ENCODE results near the gene NAALADL2.
"Not testable (repeated sequence)": the region's sequence is repeated elsewhere in the genome, so short reads cannot be mapped to it uniquely, and the experiment has no call there.

NAALADL2 gene

GRCh38 chr3:175443682-175444081, 584.5 kb downstream of the NAALADL2 start:
- no peak overlapping the region for H3K4me3 ChIP-seq (ENCODE audit: low read depth, low read length)
- in situ Hi-C loops (cut with HindIII; ENCODE audit: low sequenced_read_pairs), result no loop called here
- DNase-seq (ENCODE audit: low read depth, low spot score), result no peak
- no peak for TF ChIP-seq CTCF (IDR thresholded peaks at IDR 0.05; ENCODE audit: low read depth, low read length)

- DNase-seq (ENCODE audit: low read depth, low spot score), result no peak
- no peak for TF ChIP-seq CTCF (IDR thresholded peaks at IDR 0.05; ENCODE audit: low read depth, low read length)
- H3K4me3 ChIP-seq (ENCODE audit: low read depth, low read length), result no peak overlapping the region
- in situ Hi-C loops (cut with HindIII; ENCODE audit: low sequenced_read_pairs), result no loop called here
These were observed 586.6 kb downstream of the NAALADL2 start for GRCh38 chr3:175445741-175446140.

- no peak for TF ChIP-seq CTCF (IDR thresholded peaks at IDR 0.05; ENCODE audit: low read depth, low read length)
- in situ Hi-C loops (cut with HindIII; ENCODE audit: low sequenced_read_pairs), result no loop called here
- no peak overlapping the region for H3K4me3 ChIP-seq (ENCODE audit: low read depth, low read length)
- DNase-seq (ENCODE audit: low read depth, low spot score), result no peak
These were observed 588.4 kb downstream of the NAALADL2 start for GRCh38 chr3:175447521-175447920.

- no peak for TF ChIP-seq CTCF (IDR thresholded peaks at IDR 0.05; ENCODE audit: low read depth, low read length)
- in situ Hi-C loops (cut with HindIII; ENCODE audit: low sequenced_read_pairs), result no loop called here
- H3K4me3 ChIP-seq (ENCODE audit: low read depth, low read length), result no peak overlapping the region
- DNase-seq (ENCODE audit: low read depth, low spot score), result no peak
These were observed 594.2 kb downstream of the NAALADL2 start for GRCh38 chr3:175453361-175453760.

- no peak overlapping the region for H3K4me3 ChIP-seq (ENCODE audit: low read depth, low read length)
- in situ Hi-C loops (cut with HindIII; ENCODE audit: low sequenced_read_pairs), result no loop called here
- TF ChIP-seq CTCF (IDR thresholded peaks at IDR 0.05; ENCODE audit: low read depth, low read length), result no peak
- DNase-seq (ENCODE audit: low read depth, low spot score), result no peak
These were observed 597.3 kb downstream of the NAALADL2 start for GRCh38 chr3:175456466-175456865.

- no peak overlapping the region for H3K4me3 ChIP-seq (ENCODE audit: low read depth, low read length)
- DNase-seq (ENCODE audit: low read depth, low spot score), result no peak
- no peak for TF ChIP-seq CTCF (IDR thresholded peaks at IDR 0.05; ENCODE audit: low read depth, low read length)
- in situ Hi-C loops (cut with HindIII; ENCODE audit: low sequenced_read_pairs), result no loop called here
These were observed 598.2 kb downstream of the NAALADL2 start for GRCh38 chr3:175457301-175457700.

- in situ Hi-C loops (cut with HindIII; ENCODE audit: low sequenced_read_pairs); H3K4me3 ChIP-seq (ENCODE audit: low read depth, low read length); DNase-seq (ENCODE audit: low read depth, low spot score): not testable (repeated sequence)
These were observed 601.8 kb downstream of the NAALADL2 start for GRCh38 chr3:175460849-175461399.
